GM23338 (cell line): Measurements from ENCODE around the gene HPS6. TPM values are rescaled to one million over a fixed set of nuclear protein-coding genes. Genes with fewer than 3 reads are reported as not detected.

Experiments used
- ATAC-seq: fragments of 200-7000 bp; cut with Tn5 transposase; 3 replicates; pipeline ENCODE4 v1.9.1; 2020
- DNase-seq: peaks from one replicate; pipeline ENCODE4 v3.0.0-alpha.2; 2015; ENCODE audit warnings: low spot score
- H2AFZ ChIP-seq: fragments of 200-600 bp; sonication (generic); 2 replicates; pipeline ENCODE4 v1.8.0; 2016; ENCODE audit warnings: antibody characterized with exemption, mild to moderate bottlenecking, moderate library complexity
- H3F3A ChIP-seq: fragments of 200-600 bp; sonication (generic); replicated peaks from 2 replicates; pipeline ENCODE4 v1.8.0; 2017; ENCODE audit warnings: antibody characterized with exemption, mixed run types, low read depth
- H3K27ac ChIP-seq: fragments of 200-600 bp; sonication (generic); 2 replicates; pipeline ENCODE4 v1.6.1; 2016; ENCODE audit warnings: low read depth
- H3K27me3 ChIP-seq: fragments of 200-600 bp; sonication (generic); 2 replicates; pipeline ENCODE4 v1.8.0; 2016; ENCODE audit warnings: mild to moderate bottlenecking, mixed run types, moderate library complexity; ENCODE audit not compliant: insufficient read depth
- H3K36me3 ChIP-seq: fragments of 200-600 bp; sonication (generic); 2 replicates; pipeline ENCODE4 v1.8.0; 2016; ENCODE audit warnings: mild to moderate bottlenecking; ENCODE audit not compliant: insufficient read depth
- H3K4me1 ChIP-seq: fragments of 200-600 bp; sonication (generic); 2 replicates; pipeline ENCODE4 v1.8.0; 2016; ENCODE audit warnings: mild to moderate bottlenecking, moderate library complexity; ENCODE audit not compliant: insufficient read depth
- H3K4me2 ChIP-seq: fragments of 200-600 bp; sonication (generic); 2 replicates; pipeline ENCODE4 v1.7.1; 2017; ENCODE audit warnings: mixed run types
- H3K4me3 ChIP-seq: fragments of 200-600 bp; sonication (generic); 2 replicates; pipeline ENCODE4 v1.6.1; 2016; ENCODE audit warnings: mixed run types
- H3K79me2 ChIP-seq: fragments of 200-600 bp; sonication (generic); replicated peaks from 2 replicates; pipeline ENCODE4 v1.8.0; 2017; ENCODE audit warnings: mild to moderate bottlenecking; ENCODE audit not compliant: insufficient read depth
- H3K9me2 ChIP-seq: fragments of 200-600 bp; sonication (generic); 2 replicates; pipeline ENCODE4 v1.8.0; 2017; ENCODE audit not compliant: insufficient read depth
- H4K20me1 ChIP-seq: fragments of 200-600 bp; sonication (generic); replicated peaks from 2 replicates; pipeline ENCODE4 v1.8.0; 2017; ENCODE audit warnings: mild to moderate bottlenecking; ENCODE audit not compliant: insufficient read depth
- H3K27ac Mint-ChIP-seq: 2 replicates; pipeline ENCODE4 v1.8.0; 2020; ENCODE audit warnings: inconsistent platforms, mild to moderate bottlenecking, moderate library complexity, mixed read lengths
- H3K27me3 Mint-ChIP-seq: 3 replicates; pipeline ENCODE4 v1.8.0; 2022; ENCODE audit warnings: low read depth, mild to moderate bottlenecking, moderate library complexity, mixed read lengths, inconsistent platforms; ENCODE audit not compliant: insufficient read depth, poor library complexity
- H3K36me3 Mint-ChIP-seq: 3 replicates; pipeline ENCODE4 v1.8.0; 2021; ENCODE audit warnings: low read depth, mild to moderate bottlenecking, inconsistent platforms, moderate library complexity, mixed read lengths
- H3K4me1 Mint-ChIP-seq: 3 replicates; pipeline ENCODE4 v1.8.0; 2020; ENCODE audit warnings: mild to moderate bottlenecking, inconsistent platforms, mixed read lengths
- H3K4me3 Mint-ChIP-seq: 3 replicates; pipeline ENCODE4 v1.8.0; 2021; ENCODE audit warnings: moderate library complexity, mild to moderate bottlenecking, inconsistent platforms, mixed read lengths
- H3K9me3 Mint-ChIP-seq: 3 replicates; pipeline ENCODE4 v1.8.0; 2020; ENCODE audit warnings: moderate library complexity, mild to moderate bottlenecking, inconsistent platforms, mixed read lengths
- CREB1 ChIP-seq: fragments of 250-450 bp; sonication (Bioruptor Pico); IDR thresholded peaks from 2 replicates; pipeline ENCODE4 v1.5.0; 2020; ENCODE audit warnings: low read depth, mild to moderate bottlenecking, moderate library complexity
- EZH2 ChIP-seq: fragments of 200-600 bp; sonication (generic); IDR thresholded peaks from one replicate; pipeline ENCODE4 v1.8.0; 2017; ENCODE audit warnings: antibody characterized with exemption, mild to moderate bottlenecking, low read depth; ENCODE audit not compliant: unreplicated experiment
- EZH2phosphoT487 ChIP-seq: fragments of 200-600 bp; sonication (generic); IDR thresholded peaks from one replicate; pipeline ENCODE4 v1.8.1; 2018; ENCODE audit warnings: antibody characterized with exemption; ENCODE audit not compliant: unreplicated experiment
- JUNB ChIP-seq: IDR thresholded peaks from one replicate; pipeline ENCODE4 v1.6.1; 2016; ENCODE audit warnings: antibody characterized with exemption; ENCODE audit not compliant: unreplicated experiment
- NANOG ChIP-seq: IDR thresholded peaks from 2 replicates; pipeline ENCODE4 v1.6.1; 2016; ENCODE audit warnings: antibody characterized with exemption, borderline replicate concordance
- POLR2AphosphoS5 ChIP-seq: IDR thresholded peaks from 2 replicates; pipeline ENCODE4 v1.6.1; 2016; ENCODE audit warnings: antibody characterized with exemption, low read depth
- STAT1 ChIP-seq: IDR thresholded peaks from one replicate; pipeline ENCODE4 v1.6.1; 2016; ENCODE audit warnings: antibody characterized with exemption; ENCODE audit not compliant: unreplicated experiment
- ZNF114 ChIP-seq: fragments of 250-450 bp; sonication (Bioruptor Pico); IDR thresholded peaks from 2 replicates; pipeline ENCODE4 v1.5.0; 2020; ENCODE audit warnings: mild to moderate bottlenecking, moderate library complexity
- ZNF331 ChIP-seq: fragments of 250-450 bp; sonication (Bioruptor Pico); IDR thresholded peaks from 2 replicates; pipeline ENCODE4 v1.5.0; 2020; ENCODE audit warnings: low read depth, mild to moderate bottlenecking, moderate library complexity
- polyA plus RNA-seq: library from polyadenylated mRNA; unstranded; fragments of >200 nt; fragmentation: Nextera tagmentation; extraction: Ambion mirVana; gene quantifications from 2 replicates; pipeline ENCODE4 v1.2.1, GENCODE V29; 2016
- total RNA-seq: library from RNA; depleted of rRNA; stranded (reverse); fragments of >200 nt; shearing (Covaris generic); gene quantifications from 2 replicates; pipeline ENCODE4 v1.2.3, GENCODE V29; 2014
- TF ChIP-seq, protein P1 (sequence below): fragments of 250-450 bp; sonication (Bioruptor Pico); IDR thresholded peaks from 2 replicates; pipeline ENCODE4 v1.5.0; 2020; ENCODE audit warnings: mild to moderate bottlenecking, moderate library complexity
- TF ChIP-seq, protein P2 (sequence below): IDR thresholded peaks from 2 replicates; pipeline ENCODE4 v1.6.1; 2016; ENCODE audit warnings: antibody characterized with exemption
- TF ChIP-seq, protein P3 (sequence below): IDR thresholded peaks from one replicate; pipeline ENCODE4 v1.6.1; 2018; ENCODE audit warnings: antibody characterized with exemption; ENCODE audit not compliant: unreplicated experiment

The HPS6 gene
- total and polyA plus RNA-seq, 2 experiments from 2014 or later, result 4.2 to 28.7 TPM

DNA sequence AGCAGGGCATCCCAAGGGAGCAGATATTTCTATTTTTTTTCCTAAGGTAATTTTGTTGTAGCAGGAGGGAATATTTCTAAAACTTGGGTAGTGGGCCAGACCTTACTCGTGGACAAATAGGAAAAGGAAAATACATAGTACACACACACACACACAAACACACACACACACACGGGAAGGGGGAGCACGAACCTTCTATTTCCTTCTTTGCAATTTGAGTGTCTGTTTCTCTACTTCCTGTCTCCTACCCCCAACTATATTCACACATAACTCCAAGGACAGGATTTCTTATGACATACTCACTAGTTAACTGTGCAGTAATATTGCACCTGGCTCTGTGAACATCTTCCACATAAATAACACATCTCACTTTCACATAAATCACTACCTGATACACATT lies 50.6 kb downstream of the HPS6 start (continued):
- TF ChIP-seq, protein P1, sequence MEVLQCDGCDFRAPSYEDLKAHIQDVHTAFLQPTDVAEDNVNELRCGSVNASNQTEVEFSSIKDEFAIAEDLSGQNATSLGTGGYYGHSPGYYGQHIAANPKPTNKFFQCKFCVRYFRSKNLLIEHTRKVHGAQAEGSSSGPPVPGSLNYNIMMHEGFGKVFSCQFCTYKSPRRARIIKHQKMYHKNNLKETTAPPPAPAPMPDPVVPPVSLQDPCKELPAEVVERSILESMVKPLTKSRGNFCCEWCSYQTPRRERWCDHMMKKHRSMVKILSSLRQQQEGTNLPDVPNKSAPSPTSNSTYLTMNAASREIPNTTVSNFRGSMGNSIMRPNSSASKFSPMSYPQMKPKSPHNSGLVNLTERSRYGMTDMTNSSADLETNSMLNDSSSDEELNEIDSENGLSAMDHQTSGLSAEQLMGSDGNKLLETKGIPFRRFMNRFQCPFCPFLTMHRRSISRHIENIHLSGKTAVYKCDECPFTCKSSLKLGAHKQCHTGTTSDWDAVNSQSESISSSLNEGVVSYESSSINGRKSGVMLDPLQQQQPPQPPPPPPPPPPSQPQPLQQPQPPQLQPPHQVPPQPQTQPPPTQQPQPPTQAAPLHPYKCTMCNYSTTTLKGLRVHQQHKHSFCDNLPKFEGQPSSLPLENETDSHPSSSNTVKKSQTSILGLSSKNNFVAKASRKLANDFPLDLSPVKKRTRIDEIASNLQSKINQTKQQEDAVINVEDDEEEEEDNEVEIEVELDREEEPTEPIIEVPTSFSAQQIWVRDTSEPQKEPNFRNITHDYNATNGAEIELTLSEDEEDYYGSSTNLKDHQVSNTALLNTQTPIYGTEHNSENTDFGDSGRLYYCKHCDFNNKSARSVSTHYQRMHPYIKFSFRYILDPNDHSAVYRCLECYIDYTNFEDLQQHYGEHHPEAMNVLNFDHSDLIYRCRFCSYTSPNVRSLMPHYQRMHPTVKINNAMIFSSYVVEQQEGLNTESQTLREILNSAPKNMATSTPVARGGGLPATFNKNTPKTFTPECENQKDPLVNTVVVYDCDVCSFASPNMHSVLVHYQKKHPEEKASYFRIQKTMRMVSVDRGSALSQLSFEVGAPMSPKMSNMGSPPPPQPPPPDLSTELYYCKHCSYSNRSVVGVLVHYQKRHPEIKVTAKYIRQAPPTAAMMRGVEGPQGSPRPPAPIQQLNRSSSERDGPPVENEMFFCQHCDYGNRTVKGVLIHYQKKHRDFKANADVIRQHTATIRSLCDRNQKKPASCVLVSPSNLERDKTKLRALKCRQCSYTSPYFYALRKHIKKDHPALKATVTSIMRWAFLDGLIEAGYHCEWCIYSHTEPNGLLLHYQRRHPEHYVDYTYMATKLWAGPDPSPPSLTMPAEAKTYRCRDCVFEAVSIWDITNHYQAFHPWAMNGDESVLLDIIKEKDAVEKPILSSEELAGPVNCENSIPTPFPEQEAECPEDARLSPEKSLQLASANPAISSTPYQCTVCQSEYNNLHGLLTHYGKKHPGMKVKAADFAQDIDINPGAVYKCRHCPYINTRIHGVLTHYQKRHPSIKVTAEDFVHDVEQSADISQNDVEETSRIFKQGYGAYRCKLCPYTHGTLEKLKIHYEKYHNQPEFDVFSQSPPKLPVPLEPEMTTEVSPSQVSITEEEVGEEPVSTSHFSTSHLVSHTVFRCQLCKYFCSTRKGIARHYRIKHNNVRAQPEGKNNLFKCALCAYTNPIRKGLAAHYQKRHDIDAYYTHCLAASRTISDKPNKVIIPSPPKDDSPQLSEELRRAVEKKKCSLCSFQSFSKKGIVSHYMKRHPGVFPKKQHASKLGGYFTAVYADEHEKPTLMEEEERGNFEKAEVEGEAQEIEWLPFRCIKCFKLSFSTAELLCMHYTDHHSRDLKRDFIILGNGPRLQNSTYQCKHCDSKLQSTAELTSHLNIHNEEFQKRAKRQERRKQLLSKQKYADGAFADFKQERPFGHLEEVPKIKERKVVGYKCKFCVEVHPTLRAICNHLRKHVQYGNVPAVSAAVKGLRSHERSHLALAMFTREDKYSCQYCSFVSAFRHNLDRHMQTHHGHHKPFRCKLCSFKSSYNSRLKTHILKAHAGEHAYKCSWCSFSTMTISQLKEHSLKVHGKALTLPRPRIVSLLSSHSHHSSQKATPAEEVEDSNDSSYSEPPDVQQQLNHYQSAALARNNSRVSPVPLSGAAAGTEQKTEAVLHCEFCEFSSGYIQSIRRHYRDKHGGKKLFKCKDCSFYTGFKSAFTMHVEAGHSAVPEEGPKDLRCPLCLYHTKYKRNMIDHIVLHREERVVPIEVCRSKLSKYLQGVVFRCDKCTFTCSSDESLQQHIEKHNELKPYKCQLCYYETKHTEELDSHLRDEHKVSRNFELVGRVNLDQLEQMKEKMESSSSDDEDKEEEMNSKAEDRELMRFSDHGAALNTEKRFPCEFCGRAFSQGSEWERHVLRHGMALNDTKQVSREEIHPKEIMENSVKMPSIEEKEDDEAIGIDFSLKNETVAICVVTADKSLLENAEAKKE (CRISPR knock-in tag), result no peak
- no peak for TF ChIP-seq ZNF114 (CRISPR knock-in tag)
- no peak for TF ChIP-seq STAT1
- TF ChIP-seq NANOG, result no peak
- TF ChIP-seq POLR2AphosphoS5, result no peak
- TF ChIP-seq JUNB, result no peak
- TF ChIP-seq EZH2phosphoT487, result no peak
- TF ChIP-seq EZH2, result no peak
- TF ChIP-seq, protein P2, sequence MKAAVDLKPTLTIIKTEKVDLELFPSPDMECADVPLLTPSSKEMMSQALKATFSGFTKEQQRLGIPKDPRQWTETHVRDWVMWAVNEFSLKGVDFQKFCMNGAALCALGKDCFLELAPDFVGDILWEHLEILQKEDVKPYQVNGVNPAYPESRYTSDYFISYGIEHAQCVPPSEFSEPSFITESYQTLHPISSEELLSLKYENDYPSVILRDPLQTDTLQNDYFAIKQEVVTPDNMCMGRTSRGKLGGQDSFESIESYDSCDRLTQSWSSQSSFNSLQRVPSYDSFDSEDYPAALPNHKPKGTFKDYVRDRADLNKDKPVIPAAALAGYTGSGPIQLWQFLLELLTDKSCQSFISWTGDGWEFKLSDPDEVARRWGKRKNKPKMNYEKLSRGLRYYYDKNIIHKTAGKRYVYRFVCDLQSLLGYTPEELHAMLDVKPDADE, result no peak

DNA sequence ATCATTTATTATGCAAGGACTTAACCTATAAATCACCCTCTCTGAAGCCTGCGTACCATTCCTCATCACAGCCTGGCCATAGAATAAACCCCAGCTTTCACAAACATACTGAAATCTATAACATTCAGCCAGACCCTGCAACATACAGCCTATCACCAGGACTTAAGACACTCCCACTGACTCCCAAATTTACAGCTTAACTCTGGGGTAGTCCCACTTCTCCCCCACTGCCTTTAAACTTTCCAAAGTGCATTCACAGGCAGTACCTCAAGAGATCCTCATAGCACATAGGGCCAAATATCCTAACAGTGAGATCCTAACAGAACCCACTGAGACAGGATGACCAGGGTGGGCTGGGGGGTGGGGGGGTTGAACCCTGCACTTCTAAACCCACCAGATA lies 51.5 kb downstream of the HPS6 start:
- Mint-ChIP-seq H3K36me3 (peaks cover 13% of the 10 kb centered on the region), H3K9me3 (no peaks in the 10 kb centered on the region; the same call in 1 of the 3 replicates), H3K27me3 (peaks cover 28% of the 10 kb centered on the region), H3K27ac (peak overlapping the region; percentile 13), H3K4me3 (peak overlapping the region; percentile 93), H3K4me1 (peaks cover 65% of the 10 kb centered on the region)
- TF ChIP-seq, protein P2, result no peak
- no peak for TF ChIP-seq ZNF331 (CRISPR knock-in tag)
- TF ChIP-seq, protein P3, sequence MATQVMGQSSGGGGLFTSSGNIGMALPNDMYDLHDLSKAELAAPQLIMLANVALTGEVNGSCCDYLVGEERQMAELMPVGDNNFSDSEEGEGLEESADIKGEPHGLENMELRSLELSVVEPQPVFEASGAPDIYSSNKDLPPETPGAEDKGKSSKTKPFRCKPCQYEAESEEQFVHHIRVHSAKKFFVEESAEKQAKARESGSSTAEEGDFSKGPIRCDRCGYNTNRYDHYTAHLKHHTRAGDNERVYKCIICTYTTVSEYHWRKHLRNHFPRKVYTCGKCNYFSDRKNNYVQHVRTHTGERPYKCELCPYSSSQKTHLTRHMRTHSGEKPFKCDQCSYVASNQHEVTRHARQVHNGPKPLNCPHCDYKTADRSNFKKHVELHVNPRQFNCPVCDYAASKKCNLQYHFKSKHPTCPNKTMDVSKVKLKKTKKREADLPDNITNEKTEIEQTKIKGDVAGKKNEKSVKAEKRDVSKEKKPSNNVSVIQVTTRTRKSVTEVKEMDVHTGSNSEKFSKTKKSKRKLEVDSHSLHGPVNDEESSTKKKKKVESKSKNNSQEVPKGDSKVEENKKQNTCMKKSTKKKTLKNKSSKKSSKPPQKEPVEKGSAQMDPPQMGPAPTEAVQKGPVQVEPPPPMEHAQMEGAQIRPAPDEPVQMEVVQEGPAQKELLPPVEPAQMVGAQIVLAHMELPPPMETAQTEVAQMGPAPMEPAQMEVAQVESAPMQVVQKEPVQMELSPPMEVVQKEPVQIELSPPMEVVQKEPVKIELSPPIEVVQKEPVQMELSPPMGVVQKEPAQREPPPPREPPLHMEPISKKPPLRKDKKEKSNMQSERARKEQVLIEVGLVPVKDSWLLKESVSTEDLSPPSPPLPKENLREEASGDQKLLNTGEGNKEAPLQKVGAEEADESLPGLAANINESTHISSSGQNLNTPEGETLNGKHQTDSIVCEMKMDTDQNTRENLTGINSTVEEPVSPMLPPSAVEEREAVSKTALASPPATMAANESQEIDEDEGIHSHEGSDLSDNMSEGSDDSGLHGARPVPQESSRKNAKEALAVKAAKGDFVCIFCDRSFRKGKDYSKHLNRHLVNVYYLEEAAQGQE, result no peak
- TF ChIP-seq JUNB, result no peak
- TF ChIP-seq POLR2AphosphoS5, result no peak
- no peak for TF ChIP-seq EZH2phosphoT487
- no peak for TF ChIP-seq ZNF114 (CRISPR knock-in tag)
- TF ChIP-seq CREB1 (CRISPR knock-in tag), result no peak
- Histone ChIP-seq H3K36me3 (no peaks in the 10 kb centered on the region), H4K20me1 (peaks cover 18% of the 10 kb centered on the region), H3K4me1 (peaks cover 55% of the 10 kb centered on the region), H3K4me3 (peak overlapping the region; percentile 95), H3K4me2 (peak overlapping the region; percentile 80), H3K27me3 (no peaks in the 10 kb centered on the region), H2AFZ (no peak overlapping the region), H3K79me2 (peaks cover 76% of the 10 kb centered on the region), H3K9me2 (no peaks in the 10 kb centered on the region), H3K27ac (peak overlapping the region; percentile 95), H3F3A (peaks cover 13% of the 10 kb centered on the region)
- DNase-seq (no peak), ATAC-seq (no peak)
